ENCODE results near the gene MAP3K15.
A peak's percentile ranks its signal among the peaks of the same experiment; 100 is the strongest.

MAP3K15 gene

DNA sequence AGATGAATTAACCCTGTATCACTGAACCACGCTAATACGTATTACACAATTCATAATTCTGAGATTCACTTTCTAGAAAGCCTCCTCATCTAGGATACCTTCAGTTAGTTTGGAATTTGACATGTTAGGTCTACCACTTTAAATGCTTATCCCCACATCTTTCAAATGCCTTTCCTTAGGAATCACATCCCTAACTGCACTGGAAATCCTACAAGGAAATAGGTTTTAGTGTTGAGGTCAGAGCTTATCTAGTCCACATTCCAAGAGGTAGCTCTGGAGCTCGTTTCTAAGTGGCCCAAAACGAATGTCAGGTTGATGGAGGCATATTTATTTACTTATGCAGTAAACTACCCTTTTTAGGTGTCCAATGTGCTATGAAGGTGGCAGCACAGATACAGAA is 153.6 kb downstream of the MAP3K15 start:
- Histone ChIP-seq H3K27ac (ENCODE audit: insufficient read depth, low read length, poor library complexity, severe bottlenecking) (no peak overlapping the region), H3K4me1 (ENCODE audit: control insufficient read depth, insufficient read depth, low read length, poor library complexity, severe bottlenecking) (no peaks in the 10 kb centered on the region), H3K27me3 (replicated peaks; ENCODE audit: control insufficient read depth, insufficient read depth, low read length, poor library complexity, severe bottlenecking) (no peaks in the 10 kb centered on the region), H3K9me3 (ENCODE audit: control insufficient read depth, low read length) (no peaks in the 10 kb centered on the region), H3K36me3 (ENCODE audit: control insufficient read depth, insufficient read depth, low read length) (peaks cover 28% of the 10 kb centered on the region), H3K4me3 (ENCODE audit: insufficient read depth, low read depth, low read length, poor library complexity, severe bottlenecking) (no peak overlapping the region)
- DNase-seq: no peak

- DNase-seq: no peak
- H3K9me3 ChIP-seq (ENCODE audit: control insufficient read depth, low read length): no peaks in the 10 kb centered on the region
- H3K4me3 ChIP-seq (ENCODE audit: insufficient read depth, low read depth, low read length, poor library complexity, severe bottlenecking): no peak overlapping the region
- H3K4me1 ChIP-seq (ENCODE audit: control insufficient read depth, insufficient read depth, low read length, poor library complexity, severe bottlenecking): no peaks in the 10 kb centered on the region
- no peak overlapping the region for H3K27ac ChIP-seq (ENCODE audit: insufficient read depth, low read length, poor library complexity, severe bottlenecking)
- H3K27me3 ChIP-seq (replicated peaks; ENCODE audit: control insufficient read depth, insufficient read depth, low read length, poor library complexity, severe bottlenecking): no peaks in the 10 kb centered on the region
- H3K36me3 ChIP-seq (ENCODE audit: control insufficient read depth, insufficient read depth, low read length): peaks cover 28% of the 10 kb centered on the region
Measured at GRCh38 chrX:19360903-19361302, 154.4 kb downstream of the MAP3K15 start.

- H3K4me1 ChIP-seq (ENCODE audit: control insufficient read depth, insufficient read depth, low read length, poor library complexity, severe bottlenecking): no peaks in the 10 kb centered on the region
- H3K27me3 ChIP-seq (replicated peaks; ENCODE audit: control insufficient read depth, insufficient read depth, low read length, poor library complexity, severe bottlenecking): no peaks in the 10 kb centered on the region
- H3K36me3 ChIP-seq (ENCODE audit: control insufficient read depth, insufficient read depth, low read length): peaks cover 37% of the 10 kb centered on the region
- H3K9me3 ChIP-seq (ENCODE audit: control insufficient read depth, low read length): no peaks in the 10 kb centered on the region
- H3K4me3 ChIP-seq (ENCODE audit: insufficient read depth, low read depth, low read length, poor library complexity, severe bottlenecking): no peak overlapping the region
- DNase-seq: no peak
- H3K27ac ChIP-seq (ENCODE audit: insufficient read depth, low read length, poor library complexity, severe bottlenecking): no peak overlapping the region
Measured at GRCh38 chrX:19358521-19358920, 156.8 kb downstream of the MAP3K15 start.

- DNase-seq: no peak
- H3K4me3 ChIP-seq (ENCODE audit: insufficient read depth, low read depth, low read length, poor library complexity, severe bottlenecking): no peak overlapping the region
- H3K9me3 ChIP-seq (ENCODE audit: control insufficient read depth, low read length): no peaks in the 10 kb centered on the region
- H3K36me3 ChIP-seq (ENCODE audit: control insufficient read depth, insufficient read depth, low read length): peaks cover 40% of the 10 kb centered on the region
- H3K27me3 ChIP-seq (replicated peaks; ENCODE audit: control insufficient read depth, insufficient read depth, low read length, poor library complexity, severe bottlenecking): no peaks in the 10 kb centered on the region
- peaks cover 3% of the 10 kb centered on the region for H3K4me1 ChIP-seq (ENCODE audit: control insufficient read depth, insufficient read depth, low read length, poor library complexity, severe bottlenecking)
- H3K27ac ChIP-seq (ENCODE audit: insufficient read depth, low read length, poor library complexity, severe bottlenecking): no peak overlapping the region
Measured at GRCh38 chrX:19354625-19355024, 160.7 kb downstream of the MAP3K15 start.

- no peak overlapping the region for H3K4me3 ChIP-seq (ENCODE audit: insufficient read depth, low read depth, low read length, poor library complexity, severe bottlenecking)
- H3K9me3 ChIP-seq (ENCODE audit: control insufficient read depth, low read length): no peaks in the 10 kb centered on the region
- peaks cover 19% of the 10 kb centered on the region for H3K36me3 ChIP-seq (ENCODE audit: control insufficient read depth, insufficient read depth, low read length)
- peaks cover 3% of the 10 kb centered on the region for H3K4me1 ChIP-seq (ENCODE audit: control insufficient read depth, insufficient read depth, low read length, poor library complexity, severe bottlenecking)
- no peaks in the 10 kb centered on the region for H3K27me3 ChIP-seq (replicated peaks; ENCODE audit: control insufficient read depth, insufficient read depth, low read length, poor library complexity, severe bottlenecking)
- H3K27ac ChIP-seq (ENCODE audit: insufficient read depth, low read length, poor library complexity, severe bottlenecking): no peak overlapping the region
- DNase-seq: no peak
Measured at GRCh38 chrX:19350941-19351384, 164.3 kb downstream of the MAP3K15 start.

DNA sequence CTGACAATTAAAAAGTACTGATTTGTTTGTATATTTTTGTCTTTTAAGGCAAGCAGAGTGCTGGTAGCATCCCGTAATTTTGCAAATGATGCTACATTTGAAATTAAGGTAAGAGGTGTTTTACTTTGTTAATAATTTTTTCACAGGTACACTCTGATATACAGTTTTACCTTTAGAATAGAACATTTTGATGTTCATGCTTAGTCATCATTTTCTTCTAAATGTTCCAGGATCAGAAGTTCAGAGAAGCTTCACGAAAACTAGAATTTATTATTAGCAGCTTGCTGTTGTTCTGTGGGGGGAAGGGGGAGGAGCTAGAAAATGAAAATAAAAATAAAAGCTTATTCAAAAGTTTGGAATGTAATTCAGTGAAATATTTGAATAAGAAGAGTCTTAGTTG is 166.0 kb downstream of the MAP3K15 start:
- Histone ChIP-seq H3K27ac (ENCODE audit: insufficient read depth, low read length, poor library complexity, severe bottlenecking) (no peak overlapping the region), H3K4me1 (ENCODE audit: control insufficient read depth, insufficient read depth, low read length, poor library complexity, severe bottlenecking) (peaks cover 8% of the 10 kb centered on the region), H3K9me3 (ENCODE audit: control insufficient read depth, low read length) (no peaks in the 10 kb centered on the region), H3K36me3 (ENCODE audit: control insufficient read depth, insufficient read depth, low read length) (peaks cover 13% of the 10 kb centered on the region), H3K27me3 (replicated peaks; ENCODE audit: control insufficient read depth, insufficient read depth, low read length, poor library complexity, severe bottlenecking) (no peaks in the 10 kb centered on the region), H3K4me3 (ENCODE audit: insufficient read depth, low read depth, low read length, poor library complexity, severe bottlenecking) (no peak overlapping the region)
- no peak for DNase-seq

GRCh38 chrX:19347916-19348315 is 167.4 kb downstream of the MAP3K15 start:
- DNase-seq: no peak
- peaks cover 4% of the 10 kb centered on the region for H3K36me3 ChIP-seq (ENCODE audit: control insufficient read depth, insufficient read depth, low read length)
- H3K4me1 ChIP-seq (ENCODE audit: control insufficient read depth, insufficient read depth, low read length, poor library complexity, severe bottlenecking): peaks cover 8% of the 10 kb centered on the region
- no peaks in the 10 kb centered on the region for H3K9me3 ChIP-seq (ENCODE audit: control insufficient read depth, low read length)
- H3K27me3 ChIP-seq (replicated peaks; ENCODE audit: control insufficient read depth, insufficient read depth, low read length, poor library complexity, severe bottlenecking): no peaks in the 10 kb centered on the region
- H3K4me3 ChIP-seq (ENCODE audit: insufficient read depth, low read depth, low read length, poor library complexity, severe bottlenecking): no peak overlapping the region
- no peak overlapping the region for H3K27ac ChIP-seq (ENCODE audit: insufficient read depth, low read length, poor library complexity, severe bottlenecking)

DNA sequence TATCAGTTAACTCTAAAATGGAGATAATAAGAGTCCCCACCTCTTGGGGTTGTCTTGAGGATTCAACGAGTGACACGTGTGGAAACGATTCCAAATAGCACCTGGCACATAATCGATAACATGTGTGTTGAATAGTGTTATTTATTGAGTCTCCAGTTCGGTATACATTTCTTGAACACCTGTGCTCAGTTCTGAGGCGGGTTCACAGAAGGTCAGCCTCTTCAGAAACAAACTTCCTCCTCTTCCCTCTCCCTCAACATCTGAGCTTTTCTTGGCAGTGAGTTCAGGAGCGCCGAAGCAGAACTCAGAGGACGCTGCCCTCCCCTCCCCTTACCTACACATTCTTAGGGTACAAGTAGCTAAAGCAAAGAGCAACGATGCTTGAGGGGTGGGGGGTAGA is 170.6 kb downstream of the MAP3K15 start:
- H3K27me3 ChIP-seq (replicated peaks; ENCODE audit: control insufficient read depth, insufficient read depth, low read length, poor library complexity, severe bottlenecking): no peaks in the 10 kb centered on the region
- no peak overlapping the region for H3K27ac ChIP-seq (ENCODE audit: insufficient read depth, low read length, poor library complexity, severe bottlenecking)
- peak overlapping the region; percentile 70 for H3K4me3 ChIP-seq (ENCODE audit: insufficient read depth, low read depth, low read length, poor library complexity, severe bottlenecking)
- no peak for DNase-seq
- no peaks in the 10 kb centered on the region for H3K9me3 ChIP-seq (ENCODE audit: control insufficient read depth, low read length)
- H3K36me3 ChIP-seq (ENCODE audit: control insufficient read depth, insufficient read depth, low read length): no peaks in the 10 kb centered on the region
- H3K4me1 ChIP-seq (ENCODE audit: control insufficient read depth, insufficient read depth, low read length, poor library complexity, severe bottlenecking): peaks cover 5% of the 10 kb centered on the region

- peak; percentile 86 to 89 (median 88) for DNase-seq
- no peaks in the 10 kb centered on the region for H3K27me3 ChIP-seq (replicated peaks; ENCODE audit: control insufficient read depth, insufficient read depth, low read length, poor library complexity, severe bottlenecking)
- no peaks in the 10 kb centered on the region for H3K36me3 ChIP-seq (ENCODE audit: control insufficient read depth, insufficient read depth, low read length)
- peaks cover 5% of the 10 kb centered on the region for H3K4me1 ChIP-seq (ENCODE audit: control insufficient read depth, insufficient read depth, low read length, poor library complexity, severe bottlenecking)
- H3K4me3 ChIP-seq (ENCODE audit: insufficient read depth, low read depth, low read length, poor library complexity, severe bottlenecking): peak within 1 kb of the TSS; percentile 70
- H3K27ac ChIP-seq (ENCODE audit: insufficient read depth, low read length, poor library complexity, severe bottlenecking): peak within 1 kb of the TSS; percentile 59
- no peaks in the 10 kb centered on the region for H3K9me3 ChIP-seq (ENCODE audit: control insufficient read depth, low read length)
Measured at GRCh38 chrX:19343535-19344408, 171.5 kb downstream of the MAP3K15 start, which contains the start of gene PDHA1. PDHA1 (plus strand) TSS chrX:19343927; CDS start chrX:19344038, 111 bp downstream.

- Histone ChIP-seq H3K4me3 (ENCODE audit: insufficient read depth, low read depth, low read length, poor library complexity, severe bottlenecking) (no peak overlapping the region), H3K36me3 (ENCODE audit: control insufficient read depth, insufficient read depth, low read length) (no peaks in the 10 kb centered on the region), H3K4me1 (ENCODE audit: control insufficient read depth, insufficient read depth, low read length, poor library complexity, severe bottlenecking) (peaks cover 5% of the 10 kb centered on the region), H3K27me3 (replicated peaks; ENCODE audit: control insufficient read depth, insufficient read depth, low read length, poor library complexity, severe bottlenecking) (no peaks in the 10 kb centered on the region), H3K27ac (ENCODE audit: insufficient read depth, low read length, poor library complexity, severe bottlenecking) (peak overlapping the region; percentile 55), H3K9me3 (ENCODE audit: control insufficient read depth, low read length) (no peaks in the 10 kb centered on the region)
- no peak for DNase-seq
Measured at GRCh38 chrX:19343085-19343534, 172.2 kb downstream of the MAP3K15 start.

Data from effector memory CD4-positive, alpha-beta T cell (primary cell).